ENCODE data around the gene WSCD1.

The WSCD1 gene

GRCh38 chr17:6085812-6086211, 15.6 kb downstream of the WSCD1 start:
- no peak for DNase-seq (ENCODE audit: low read depth in 2 of 2)

- DNase-seq (ENCODE audit: low read depth in 2 of 2), result no peak
Measured at GRCh38 chr17:6086603-6087400, 16.6 kb downstream of the WSCD1 start.

- no peak for DNase-seq (ENCODE audit: low read depth in 2 of 2)
Measured at GRCh38 chr17:6088141-6088540, 18.0 kb downstream of the WSCD1 start.

GRCh38 chr17:6090253-6090652, 20.1 kb downstream of the WSCD1 start:
- no peak for DNase-seq (ENCODE audit: low read depth in 2 of 2)

GRCh38 chr17:6092182-6092902, 22.2 kb downstream of the WSCD1 start:
- DNase-seq (ENCODE audit: low read depth in 2 of 2), result no peak

- no peak for DNase-seq (ENCODE audit: low read depth in 2 of 2)
Measured at GRCh38 chr17:6092903-6093468, 22.8 kb downstream of the WSCD1 start.

GRCh38 chr17:6094453-6094852, 24.3 kb downstream of the WSCD1 start:
- no peak for DNase-seq (ENCODE audit: low read depth in 2 of 2)

GRCh38 chr17:6094926-6095325, 24.7 kb downstream of the WSCD1 start:
- DNase-seq (ENCODE audit: low read depth in 2 of 2), result no peak

GRCh38 chr17:6095501-6095900, 25.3 kb downstream of the WSCD1 start:
- no peak for DNase-seq (ENCODE audit: low read depth in 2 of 2)

- no peak for DNase-seq (ENCODE audit: low read depth in 2 of 2)
Measured at GRCh38 chr17:6096201-6097004, 26.2 kb downstream of the WSCD1 start.

- DNase-seq (ENCODE audit: low read depth in 2 of 2), result no peak
Measured at GRCh38 chr17:6097005-6097279, 26.8 kb downstream of the WSCD1 start.

GRCh38 chr17:6098050-6098822, 28.1 kb downstream of the WSCD1 start:
- DNase-seq (ENCODE audit: low read depth in 2 of 2), result no peak

GRCh38 chr17:6098823-6099180, 28.6 kb downstream of the WSCD1 start:
- DNase-seq (ENCODE audit: low read depth in 2 of 2), result no peak

GRCh38 chr17:6099492-6099891, 29.3 kb downstream of the WSCD1 start:
- no peak for DNase-seq (ENCODE audit: low read depth in 2 of 2)

- no peak for DNase-seq (ENCODE audit: low read depth in 2 of 2)
Measured at GRCh38 chr17:6100146-6100545, 30.0 kb downstream of the WSCD1 start.

GRCh38 chr17:6100891-6101500, 30.8 kb downstream of the WSCD1 start:
- no peak for DNase-seq (ENCODE audit: low read depth in 2 of 2)

- DNase-seq (ENCODE audit: low read depth in 2 of 2), result no peak
Measured at GRCh38 chr17:6101706-6102105, 31.5 kb downstream of the WSCD1 start.

- no peak for DNase-seq (ENCODE audit: low read depth in 2 of 2)
Measured at GRCh38 chr17:6102615-6103014, 32.4 kb downstream of the WSCD1 start.

GRCh38 chr17:6104956-6105648, 34.9 kb downstream of the WSCD1 start:
- no peak for DNase-seq (ENCODE audit: low read depth in 2 of 2)

- no peak for DNase-seq (ENCODE audit: low read depth in 2 of 2)
Measured at GRCh38 chr17:6105649-6106007, 35.4 kb downstream of the WSCD1 start.

GRCh38 chr17:6106212-6106611, 36.0 kb downstream of the WSCD1 start:
- no peak for DNase-seq (ENCODE audit: low read depth in 2 of 2)
